HG02678 (cell line): ENCODE data around the gene BPI.
"Not testable (repeated sequence)": the region's sequence is repeated elsewhere in the genome, so short reads cannot be mapped to it uniquely, and the experiment has no call there.

Experiments
- ATAC-seq: cut with Tn5 transposase; IDR thresholded peaks from one replicate; pipeline ENCODE4 v1.9.1; 2021; ENCODE audit warnings: mild to moderate bottlenecking, moderate library complexity; ENCODE audit not compliant: unreplicated experiment

BPI gene

GRCh38 chr20:38331814-38332213 is 27.9 kb downstream of the BPI start:
- ATAC-seq: no peak

DNA sequence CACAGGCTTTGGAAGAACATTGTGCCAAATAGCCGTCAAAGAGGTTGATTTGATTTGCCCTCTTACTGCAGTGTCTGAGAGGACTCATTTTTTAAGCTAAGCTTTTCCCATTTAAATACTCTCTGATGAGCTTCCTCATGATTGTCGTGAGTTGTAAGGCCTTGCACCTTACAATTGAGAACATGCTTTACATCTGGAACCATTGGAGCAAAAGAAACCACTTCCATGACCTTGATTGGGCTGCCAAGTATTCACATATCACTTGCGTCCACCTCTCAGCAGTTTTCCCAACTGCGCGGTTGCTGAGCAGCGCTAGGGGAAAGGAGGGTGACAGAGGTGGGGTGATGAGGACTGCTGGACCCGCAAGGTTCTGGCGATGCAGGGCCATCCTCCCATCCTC is 30.1 kb downstream of the BPI start:
- ATAC-seq: no peak

GRCh38 chr20:38336726-38337125 is 32.8 kb downstream of the BPI start:
- ATAC-seq: no peak

GRCh38 chr20:38337561-38338140 is 33.7 kb downstream of the BPI start:
- ATAC-seq: no peak

- no peak for ATAC-seq
These were observed 35.0 kb downstream of the BPI start for GRCh38 chr20:38338849-38339520.

DNA sequence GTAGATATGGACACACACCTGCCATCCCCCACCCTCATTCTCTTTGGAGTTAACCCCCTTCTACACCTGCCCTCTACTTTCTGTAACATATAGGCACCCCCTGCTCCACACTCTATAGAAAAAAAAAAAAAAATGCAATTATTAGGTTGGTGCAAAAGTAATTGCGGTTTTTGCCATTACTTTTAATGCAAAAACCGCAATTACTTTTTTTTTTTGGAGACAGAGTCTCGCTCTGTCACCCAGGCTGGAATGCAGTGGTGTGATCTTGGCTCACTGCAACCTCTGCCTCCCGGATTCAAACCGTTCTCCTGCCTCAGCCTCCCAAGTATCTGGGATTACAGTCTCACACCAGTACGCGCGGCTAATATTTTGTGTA is 35.6 kb downstream of the BPI start:
- ATAC-seq: not testable (repeated sequence)

GRCh38 chr20:38339997-38340396 is 36.0 kb downstream of the BPI start:
- no peak for ATAC-seq

- ATAC-seq: no peak
These were observed 36.7 kb downstream of the BPI start for GRCh38 chr20:38340693-38341092.

- no peak for ATAC-seq
These were observed 38.3 kb downstream of the BPI start for GRCh38 chr20:38342216-38342615.

DNA sequence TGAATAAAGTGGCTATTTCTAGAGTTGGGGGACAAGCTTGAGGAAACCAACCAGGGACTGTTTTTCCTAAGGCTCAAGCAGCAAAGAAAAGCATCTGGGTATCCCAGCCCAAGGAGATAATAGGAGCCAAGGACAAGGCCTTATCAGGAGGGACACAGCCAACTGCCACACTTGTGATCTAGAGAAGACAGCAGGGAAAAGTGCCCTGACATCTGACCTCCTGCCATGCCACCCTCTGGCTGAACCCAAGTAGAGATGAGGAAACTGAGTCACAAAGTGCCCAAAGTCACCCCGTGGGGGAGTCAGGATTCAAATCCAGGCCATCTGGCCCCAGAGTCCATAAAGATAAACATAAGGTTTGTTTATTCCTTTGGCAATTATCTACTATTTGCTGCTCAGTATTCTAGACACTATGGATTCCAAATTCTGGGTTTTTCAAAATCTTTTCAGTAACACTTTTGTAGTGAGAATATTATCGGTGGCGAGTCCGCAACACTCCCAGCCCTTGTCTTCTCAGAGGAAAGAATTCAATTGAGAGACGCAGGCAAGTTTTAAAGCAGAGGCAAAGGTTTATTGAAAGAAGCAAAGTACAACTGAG is 38.9 kb downstream of the BPI start:
- no peak for ATAC-seq

GRCh38 chr20:38343311-38344106 is 39.6 kb downstream of the BPI start:
- no peak for ATAC-seq

- no peak for ATAC-seq
These were observed 40.2 kb downstream of the BPI start for GRCh38 chr20:38344107-38344701.

GRCh38 chr20:38345643-38346042 is 41.7 kb downstream of the BPI start:
- ATAC-seq: no peak

DNA sequence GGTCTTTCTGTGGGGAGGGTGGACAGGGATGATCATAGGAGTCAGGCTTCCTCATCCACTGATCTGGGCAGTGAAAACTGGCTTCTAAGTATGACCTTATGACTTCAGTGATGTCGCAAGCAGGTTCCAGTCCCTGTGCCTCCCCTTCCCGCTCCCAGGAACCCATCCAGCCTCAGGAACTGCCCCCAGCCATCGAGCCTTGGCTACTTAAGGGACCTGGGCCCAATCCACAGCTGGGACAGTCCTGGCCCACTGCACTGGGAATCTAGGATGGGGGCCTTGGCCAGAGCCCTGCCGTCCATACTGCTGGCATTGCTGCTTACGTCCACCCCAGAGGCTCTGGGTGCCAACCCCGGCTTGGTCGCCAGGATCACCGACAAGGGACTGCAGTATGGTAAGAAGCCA is 42.3 kb downstream of the BPI start, which contains the start of gene LBP:
LBP (plus strand) TSS at position 236 of the 405 bp plus-strand sequence; CDS start at position 271, 35 bp downstream.
- ATAC-seq: no peak

- ATAC-seq: no peak
These were observed 42.8 kb downstream of the BPI start for GRCh38 chr20:38346741-38347140.

DNA sequence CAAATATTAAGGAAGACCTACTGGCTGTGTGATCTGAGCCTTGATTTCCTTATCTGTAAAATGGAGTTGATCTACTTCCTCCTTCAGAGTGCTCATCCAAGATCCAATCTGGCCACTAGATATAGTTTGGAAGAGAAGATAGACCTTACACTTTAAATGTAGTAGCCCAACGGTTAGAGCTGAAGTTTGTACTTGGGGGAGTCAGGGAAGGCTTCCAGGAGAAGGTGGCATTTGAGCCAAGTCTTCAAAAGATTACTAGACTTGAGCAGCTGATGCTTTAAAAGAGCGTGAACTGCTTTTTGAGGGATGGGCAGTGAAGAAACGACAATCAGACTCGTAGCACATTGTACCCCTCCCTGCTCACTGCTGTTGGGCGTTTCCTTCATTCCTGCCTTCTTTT is 45.9 kb downstream of the BPI start:
- no peak for ATAC-seq

DNA sequence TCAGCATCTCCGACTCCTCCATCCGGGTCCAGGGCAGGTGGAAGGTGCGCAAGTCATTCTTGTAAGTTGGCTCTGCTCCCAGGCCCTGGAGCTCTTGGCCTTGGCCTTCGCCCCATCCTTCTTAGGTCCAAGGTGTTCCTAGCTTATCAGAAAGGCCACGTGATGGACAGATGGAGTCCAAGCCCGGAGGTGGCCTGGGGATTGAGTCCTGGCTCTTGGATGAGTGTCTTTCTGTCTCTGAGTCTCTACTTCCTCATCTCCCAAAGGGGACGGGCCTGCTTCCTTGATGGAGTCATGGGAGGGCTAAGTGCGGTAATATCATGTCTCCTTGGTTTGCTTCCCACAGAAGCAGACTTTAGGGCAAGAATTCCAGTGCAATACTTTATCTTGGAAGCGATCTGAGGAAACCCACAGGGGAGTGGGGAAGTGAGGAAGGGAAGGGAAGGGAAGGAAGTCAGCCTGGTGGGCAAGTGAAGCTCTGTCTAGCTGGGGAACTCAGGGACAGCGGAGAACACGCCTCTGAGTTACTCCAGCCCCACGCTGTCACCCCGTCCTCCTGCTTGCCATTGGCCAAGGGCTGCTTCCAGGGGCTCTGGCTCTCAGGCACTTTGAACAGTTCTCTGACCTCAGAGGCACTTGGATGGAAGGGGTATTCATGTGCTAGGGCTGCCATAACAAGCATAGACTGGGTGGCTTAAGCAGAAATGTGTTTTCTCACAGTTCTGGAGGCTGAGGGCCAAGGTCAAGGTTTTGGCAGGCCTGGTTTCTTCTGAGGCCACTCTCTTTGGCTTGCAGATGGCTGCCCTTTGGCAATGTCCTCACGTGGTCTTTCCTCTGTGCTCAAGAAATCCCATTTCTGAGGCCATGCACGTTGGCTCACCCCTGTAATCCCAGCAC is 47.2 kb downstream of the BPI start:
- ATAC-seq: no peak

- no peak for ATAC-seq
These were observed 49.4 kb downstream of the BPI start for GRCh38 chr20:38353316-38353715.

GRCh38 chr20:38354227-38354626 is 50.3 kb downstream of the BPI start:
- ATAC-seq: no peak
